ENCODE measurements around the gene GBP5.

DNA sequence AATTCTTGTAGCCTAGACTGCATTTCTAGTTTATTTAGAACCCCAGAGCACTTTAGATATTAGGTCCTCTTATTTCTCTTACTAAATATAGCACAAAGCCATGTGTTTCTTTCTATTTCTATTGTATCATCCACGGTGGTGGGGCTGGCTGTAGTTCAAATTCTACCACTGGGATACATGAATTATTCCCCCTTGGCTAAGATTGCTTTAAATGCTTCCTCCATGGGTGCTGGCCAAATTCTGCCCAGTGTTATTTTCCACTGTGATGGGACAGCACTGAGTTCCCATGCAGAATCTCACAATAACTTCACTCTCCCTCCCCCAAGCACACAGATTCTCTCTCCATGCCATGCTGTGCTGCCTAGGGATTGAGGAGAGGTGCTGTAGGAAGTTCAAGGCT, 49.7 kb upstream of the GBP5 start:
- TF ChIP-seq CTCF (IDR thresholded peaks at IDR 0.05) = no peak
- TF ChIP-seq POLR2A (IDR thresholded peaks at IDR 0.05) = no peak
